LNCaP clone FGC (cell line): ENCODE data around the gene RAB6A.

Source experiments
- DNase-seq: peaks from one replicate; pipeline ENCODE4 v3.0.0-alpha.2; 2011; ENCODE audit warnings: low read depth
- H3K4me3 ChIP-seq: 2 replicates; pipeline ENCODE4 v1.5.1; 2011; ENCODE audit warnings: mild to moderate bottlenecking, low read depth, low read length, control low read depth
- TF ChIP-seq, protein P1 (sequence below): IDR thresholded peaks from 2 replicates; pipeline ENCODE4 v1.5.1; 2012; ENCODE audit warnings: mild to moderate bottlenecking; ENCODE audit not compliant: control insufficient read depth, insufficient read depth; ENCODE audit errors: extremely low read depth

The RAB6A gene

GRCh38 chr11:73652856-73653559, 107.9 kb downstream of the RAB6A start:
- no peak overlapping the region for H3K4me3 ChIP-seq
- DNase-seq: no peak
- TF ChIP-seq, protein P1, sequence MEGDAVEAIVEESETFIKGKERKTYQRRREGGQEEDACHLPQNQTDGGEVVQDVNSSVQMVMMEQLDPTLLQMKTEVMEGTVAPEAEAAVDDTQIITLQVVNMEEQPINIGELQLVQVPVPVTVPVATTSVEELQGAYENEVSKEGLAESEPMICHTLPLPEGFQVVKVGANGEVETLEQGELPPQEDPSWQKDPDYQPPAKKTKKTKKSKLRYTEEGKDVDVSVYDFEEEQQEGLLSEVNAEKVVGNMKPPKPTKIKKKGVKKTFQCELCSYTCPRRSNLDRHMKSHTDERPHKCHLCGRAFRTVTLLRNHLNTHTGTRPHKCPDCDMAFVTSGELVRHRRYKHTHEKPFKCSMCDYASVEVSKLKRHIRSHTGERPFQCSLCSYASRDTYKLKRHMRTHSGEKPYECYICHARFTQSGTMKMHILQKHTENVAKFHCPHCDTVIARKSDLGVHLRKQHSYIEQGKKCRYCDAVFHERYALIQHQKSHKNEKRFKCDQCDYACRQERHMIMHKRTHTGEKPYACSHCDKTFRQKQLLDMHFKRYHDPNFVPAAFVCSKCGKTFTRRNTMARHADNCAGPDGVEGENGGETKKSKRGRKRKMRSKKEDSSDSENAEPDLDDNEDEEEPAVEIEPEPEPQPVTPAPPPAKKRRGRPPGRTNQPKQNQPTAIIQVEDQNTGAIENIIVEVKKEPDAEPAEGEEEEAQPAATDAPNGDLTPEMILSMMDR: no peak

DNA sequence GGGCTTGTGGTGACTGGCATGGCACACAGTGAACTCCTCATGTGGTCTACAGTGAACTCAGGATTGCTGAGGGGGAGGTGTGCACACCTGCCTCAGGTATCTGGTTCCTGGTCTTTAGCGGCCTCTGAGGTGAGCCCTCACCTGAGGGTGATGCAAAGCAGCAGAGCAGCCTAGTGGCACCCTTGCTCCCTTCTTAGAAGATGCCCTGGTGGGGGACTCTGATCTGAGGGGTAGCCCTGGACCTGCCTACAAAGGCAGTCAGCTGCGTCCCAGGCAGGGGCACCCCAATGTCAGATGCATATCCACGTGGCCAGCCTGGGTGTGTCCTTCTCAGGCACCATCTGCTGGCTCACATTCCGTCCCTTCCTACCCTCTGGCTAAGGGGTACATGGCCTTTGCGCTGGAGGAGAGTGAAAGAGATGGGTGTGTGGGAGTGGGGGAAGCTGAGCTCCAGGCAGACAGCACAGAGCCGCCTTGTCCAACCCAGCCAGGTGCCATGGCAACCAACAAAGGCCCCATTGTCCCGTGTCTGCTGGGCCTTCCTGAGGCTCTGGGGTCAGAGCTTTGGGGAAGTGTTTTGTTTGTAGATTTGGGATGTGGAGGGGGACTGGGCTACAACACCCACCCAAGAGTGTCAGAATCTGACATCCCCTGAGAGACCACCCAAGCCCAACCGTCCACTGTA, 108.7 kb downstream of the RAB6A start:
- DNase-seq: no peak
- TF ChIP-seq, protein P1: no peak
- no peak overlapping the region for H3K4me3 ChIP-seq

GRCh38 chr11:73651661-73652045, 109.2 kb downstream of the RAB6A start:
- no peak overlapping the region for H3K4me3 ChIP-seq
- DNase-seq: no peak
- TF ChIP-seq, protein P1: no peak

DNA sequence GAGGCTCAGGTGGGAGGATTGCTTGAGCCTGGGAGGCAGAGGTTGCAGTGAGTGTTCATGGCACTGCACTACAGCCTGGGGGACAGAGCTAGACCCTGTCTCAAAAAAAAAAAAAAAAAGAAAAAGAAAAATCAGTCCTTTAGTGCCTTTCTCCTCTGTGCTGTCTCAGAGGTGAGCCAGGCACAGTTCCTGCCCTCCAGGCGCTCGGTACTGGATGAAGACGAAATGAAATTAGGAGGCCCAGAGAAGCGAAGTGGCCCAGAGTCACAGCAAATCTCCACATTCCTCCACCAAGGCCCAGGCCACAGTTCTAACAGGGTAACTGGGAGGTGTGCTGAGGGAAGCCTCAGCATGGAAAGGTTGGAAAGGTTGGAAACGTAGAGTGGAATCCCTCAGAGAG, 109.6 kb downstream of the RAB6A start:
- no peak for DNase-seq
- TF ChIP-seq, protein P1: no peak
- no peak overlapping the region for H3K4me3 ChIP-seq

GRCh38 chr11:73650400-73650799, 110.5 kb downstream of the RAB6A start:
- TF ChIP-seq, protein P1: no peak
- DNase-seq: no peak

GRCh38 chr11:73649206-73649605, 111.7 kb downstream of the RAB6A start:
- TF ChIP-seq, protein P1: no peak
- no peak for DNase-seq
- H3K4me3 ChIP-seq: no peak overlapping the region

More at GRCh38 chr11:73650400-73650799, 110.5 kb downstream of the RAB6A start:
- no peak overlapping the region for H3K4me3 ChIP-seq
